SK-N-SH treated with all-trans-retinoic acid at 6 μM for 48 hours (cell line): ENCODE data around the gene ABTB1.

Experiments used
- ATAC-seq: fragments of 200-7000 bp; cut with Tn5 transposase; 3 replicates; pipeline ENCODE4 v1.9.1; 2020; ENCODE audit warnings: mild to moderate bottlenecking, moderate library complexity
- BACH2 ChIP-seq: fragments of 250-450 bp; sonication (Bioruptor Pico); IDR thresholded peaks from 2 replicates; pipeline ENCODE4 v1.9.0; 2021; ENCODE audit warnings: mild to moderate bottlenecking, borderline replicate concordance
- CSDC2 ChIP-seq: fragments of 250-450 bp; sonication (Bioruptor Pico); IDR thresholded peaks from 2 replicates; pipeline ENCODE4 v1.5.0; 2020; ENCODE audit warnings: mild to moderate bottlenecking, moderate library complexity
- ESRRG ChIP-seq: fragments of 250-450 bp; sonication (Bioruptor Pico); IDR thresholded peaks from 2 replicates; pipeline ENCODE4 v1.6.1; 2021; ENCODE audit warnings: mild to moderate bottlenecking
- GLIS3 ChIP-seq: fragments of 250-450 bp; sonication (Bioruptor Pico); IDR thresholded peaks from 2 replicates; pipeline ENCODE4 v1.5.0; 2020; ENCODE audit warnings: mild to moderate bottlenecking, moderate library complexity
- ISL1 ChIP-seq: fragments of 250-450 bp; sonication (Bioruptor Pico); IDR thresholded peaks from 2 replicates; pipeline ENCODE4 v2.1.2; 2022; ENCODE audit warnings: mild to moderate bottlenecking, moderate library complexity
- OSR1 ChIP-seq: fragments of 250-450 bp; sonication (Bioruptor Pico); IDR thresholded peaks from 2 replicates; pipeline ENCODE4 v1.8.0; 2022; ENCODE audit warnings: moderate library complexity, mild to moderate bottlenecking, inconsistent platforms
- PPARA ChIP-seq: fragments of 250-450 bp; sonication (Bioruptor Pico); IDR thresholded peaks from 2 replicates; pipeline ENCODE4 v1.5.0; 2020; ENCODE audit warnings: mild to moderate bottlenecking, borderline replicate concordance
- RARB ChIP-seq: fragments of 250-450 bp; sonication (Bioruptor Pico); IDR thresholded peaks from 2 replicates; pipeline ENCODE4 v1.8.0; 2021; ENCODE audit warnings: mild to moderate bottlenecking, moderate library complexity
- SNAI2 ChIP-seq: fragments of 250-450 bp; sonication (Bioruptor Pico); IDR thresholded peaks from 2 replicates; pipeline ENCODE4 v1.5.0; 2020; ENCODE audit warnings: mild to moderate bottlenecking, moderate library complexity
- TCF4 ChIP-seq: fragments of 250-450 bp; sonication (Bioruptor Pico); IDR thresholded peaks from 2 replicates; pipeline ENCODE4 v1.8.0; 2021; ENCODE audit warnings: mild to moderate bottlenecking, moderate library complexity, borderline replicate concordance
- TOX ChIP-seq: fragments of 250-450 bp; sonication (Bioruptor Pico); IDR thresholded peaks from 2 replicates; pipeline ENCODE4 v1.8.0; 2021; ENCODE audit warnings: mild to moderate bottlenecking, moderate library complexity, borderline replicate concordance
- ZC3H10 ChIP-seq: fragments of 250-450 bp; sonication (Bioruptor Pico); IDR thresholded peaks from 2 replicates; pipeline ENCODE4 v1.5.1; 2021; ENCODE audit warnings: mild to moderate bottlenecking, moderate library complexity
- ZFP3 ChIP-seq: fragments of 250-450 bp; sonication (Bioruptor Pico); IDR thresholded peaks from 2 replicates; pipeline ENCODE4 v1.5.0; 2020; ENCODE audit warnings: mild to moderate bottlenecking, moderate library complexity
- ZFP30 ChIP-seq: fragments of 450-650 bp; formaldehyde crosslinking; IDR thresholded peaks from 2 replicates; pipeline ENCODE4 v1.5.0; 2022; ENCODE audit warnings: mild to moderate bottlenecking, moderate library complexity
- ZNF565 ChIP-seq: fragments of 450-650 bp; formaldehyde crosslinking; conservative IDR thresholded peaks from 2 replicates; pipeline ENCODE4 v1.5.0; 2020; ENCODE audit warnings: low read depth, mild to moderate bottlenecking, moderate library complexity
- ZNF70 ChIP-seq: fragments of 450-650 bp; formaldehyde crosslinking; IDR thresholded peaks from 2 replicates; pipeline ENCODE4 v1.5.0; 2020; ENCODE audit warnings: mild to moderate bottlenecking, moderate library complexity
- ZNF8 ChIP-seq: fragments of 450-650 bp; formaldehyde crosslinking; IDR thresholded peaks from 2 replicates; pipeline ENCODE4 v1.5.0; 2020; ENCODE audit warnings: mild to moderate bottlenecking, moderate library complexity
- TF ChIP-seq, protein P1 (sequence below): fragments of 250-450 bp; sonication (Bioruptor Pico); IDR thresholded peaks from 2 replicates; pipeline ENCODE4 v1.5.1; 2021; ENCODE audit warnings: mild to moderate bottlenecking, moderate library complexity
- TF ChIP-seq, protein P2 (sequence below): fragments of 250-450 bp; sonication (Bioruptor Pico); IDR thresholded peaks from 2 replicates; pipeline ENCODE4 v1.8.0; 2021; ENCODE audit warnings: low read depth, mild to moderate bottlenecking, moderate library complexity, borderline replicate concordance
- TF ChIP-seq, protein P3 (sequence below): fragments of 250-450 bp; sonication (Bioruptor Pico); IDR thresholded peaks from 2 replicates; pipeline ENCODE4 v1.8.0; 2020; ENCODE audit warnings: mild to moderate bottlenecking, moderate library complexity, borderline replicate concordance
- TF ChIP-seq, protein P4 (sequence below): fragments of 250-450 bp; sonication (Bioruptor Pico); IDR thresholded peaks from 2 replicates; pipeline ENCODE4 v1.5.1; 2020; ENCODE audit warnings: low read depth, mild to moderate bottlenecking, moderate library complexity

The ABTB1 gene

DNA sequence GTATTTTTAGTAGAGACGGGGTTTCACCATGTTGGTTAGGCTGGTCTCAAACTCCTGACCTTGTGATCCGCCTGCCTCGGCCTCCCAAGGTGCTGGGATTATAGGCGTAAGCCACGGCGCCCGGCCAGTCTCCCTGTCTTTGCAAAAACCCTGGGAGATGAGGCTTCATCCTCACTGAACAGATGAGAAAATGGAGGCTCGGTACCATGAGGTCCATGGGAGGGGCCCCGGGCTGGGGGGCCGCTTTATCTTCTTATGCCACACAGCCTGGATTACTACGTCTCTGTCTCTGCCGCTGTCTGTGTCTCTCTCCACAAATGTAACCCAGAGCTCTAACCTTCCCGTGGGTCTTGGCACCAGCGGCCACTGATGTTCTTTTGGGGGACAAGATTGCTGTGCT, 39.1 kb downstream of the ABTB1 start:
- no peak for ATAC-seq
- no peak for TF ChIP-seq RARB (CRISPR knock-in tag)
- no peak for TF ChIP-seq ZNF8 (CRISPR knock-in tag)
- TF ChIP-seq ESRRG (CRISPR knock-in tag): no peak
- no peak for TF ChIP-seq BACH2 (CRISPR knock-in tag)
- no peak for TF ChIP-seq GLIS3 (CRISPR knock-in tag)
- TF ChIP-seq, protein P1, sequence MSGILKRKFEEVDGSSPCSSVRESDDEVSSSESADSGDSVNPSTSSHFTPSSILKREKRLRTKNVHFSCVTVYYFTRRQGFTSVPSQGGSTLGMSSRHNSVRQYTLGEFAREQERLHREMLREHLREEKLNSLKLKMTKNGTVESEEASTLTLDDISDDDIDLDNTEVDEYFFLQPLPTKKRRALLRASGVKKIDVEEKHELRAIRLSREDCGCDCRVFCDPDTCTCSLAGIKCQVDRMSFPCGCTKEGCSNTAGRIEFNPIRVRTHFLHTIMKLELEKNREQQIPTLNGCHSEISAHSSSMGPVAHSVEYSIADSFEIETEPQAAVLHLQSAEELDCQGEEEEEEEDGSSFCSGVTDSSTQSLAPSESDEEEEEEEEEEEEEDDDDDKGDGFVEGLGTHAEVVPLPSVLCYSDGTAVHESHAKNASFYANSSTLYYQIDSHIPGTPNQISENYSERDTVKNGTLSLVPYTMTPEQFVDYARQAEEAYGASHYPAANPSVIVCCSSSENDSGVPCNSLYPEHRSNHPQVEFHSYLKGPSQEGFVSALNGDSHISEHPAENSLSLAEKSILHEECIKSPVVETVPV: no peak
- no peak for TF ChIP-seq ZNF70 (CRISPR knock-in tag)
- no peak for TF ChIP-seq TOX (CRISPR knock-in tag)
- no peak for TF ChIP-seq ZNF565 (CRISPR knock-in tag)
- TF ChIP-seq ISL1 (CRISPR knock-in tag): no peak
- TF ChIP-seq, protein P2, sequence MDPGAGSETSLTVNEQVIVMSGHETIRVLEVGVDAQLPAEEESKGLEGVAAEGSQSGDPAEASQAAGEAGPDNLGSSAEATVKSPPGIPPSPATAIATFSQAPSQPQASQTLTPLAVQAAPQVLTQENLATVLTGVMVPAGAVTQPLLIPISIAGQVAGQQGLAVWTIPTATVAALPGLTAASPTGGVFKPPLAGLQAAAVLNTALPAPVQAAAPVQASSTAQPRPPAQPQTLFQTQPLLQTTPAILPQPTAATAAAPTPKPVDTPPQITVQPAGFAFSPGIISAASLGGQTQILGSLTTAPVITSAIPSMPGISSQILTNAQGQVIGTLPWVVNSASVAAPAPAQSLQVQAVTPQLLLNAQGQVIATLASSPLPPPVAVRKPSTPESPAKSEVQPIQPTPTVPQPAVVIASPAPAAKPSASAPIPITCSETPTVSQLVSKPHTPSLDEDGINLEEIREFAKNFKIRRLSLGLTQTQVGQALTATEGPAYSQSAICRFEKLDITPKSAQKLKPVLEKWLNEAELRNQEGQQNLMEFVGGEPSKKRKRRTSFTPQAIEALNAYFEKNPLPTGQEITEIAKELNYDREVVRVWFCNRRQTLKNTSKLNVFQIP (CRISPR knock-in tag): no peak
- TF ChIP-seq OSR1 (CRISPR knock-in tag): no peak
- no peak for TF ChIP-seq CSDC2
- TF ChIP-seq, protein P3, sequence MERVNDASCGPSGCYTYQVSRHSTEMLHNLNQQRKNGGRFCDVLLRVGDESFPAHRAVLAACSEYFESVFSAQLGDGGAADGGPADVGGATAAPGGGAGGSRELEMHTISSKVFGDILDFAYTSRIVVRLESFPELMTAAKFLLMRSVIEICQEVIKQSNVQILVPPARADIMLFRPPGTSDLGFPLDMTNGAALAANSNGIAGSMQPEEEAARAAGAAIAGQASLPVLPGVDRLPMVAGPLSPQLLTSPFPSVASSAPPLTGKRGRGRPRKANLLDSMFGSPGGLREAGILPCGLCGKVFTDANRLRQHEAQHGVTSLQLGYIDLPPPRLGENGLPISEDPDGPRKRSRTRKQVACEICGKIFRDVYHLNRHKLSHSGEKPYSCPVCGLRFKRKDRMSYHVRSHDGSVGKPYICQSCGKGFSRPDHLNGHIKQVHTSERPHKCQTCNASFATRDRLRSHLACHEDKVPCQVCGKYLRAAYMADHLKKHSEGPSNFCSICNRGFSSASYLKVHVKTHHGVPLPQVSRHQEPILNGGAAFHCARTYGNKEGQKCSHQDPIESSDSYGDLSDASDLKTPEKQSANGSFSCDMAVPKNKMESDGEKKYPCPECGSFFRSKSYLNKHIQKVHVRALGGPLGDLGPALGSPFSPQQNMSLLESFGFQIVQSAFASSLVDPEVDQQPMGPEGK (CRISPR knock-in tag): no peak
- no peak for TF ChIP-seq SNAI2 (CRISPR knock-in tag)
- TF ChIP-seq ZC3H10: no peak

DNA sequence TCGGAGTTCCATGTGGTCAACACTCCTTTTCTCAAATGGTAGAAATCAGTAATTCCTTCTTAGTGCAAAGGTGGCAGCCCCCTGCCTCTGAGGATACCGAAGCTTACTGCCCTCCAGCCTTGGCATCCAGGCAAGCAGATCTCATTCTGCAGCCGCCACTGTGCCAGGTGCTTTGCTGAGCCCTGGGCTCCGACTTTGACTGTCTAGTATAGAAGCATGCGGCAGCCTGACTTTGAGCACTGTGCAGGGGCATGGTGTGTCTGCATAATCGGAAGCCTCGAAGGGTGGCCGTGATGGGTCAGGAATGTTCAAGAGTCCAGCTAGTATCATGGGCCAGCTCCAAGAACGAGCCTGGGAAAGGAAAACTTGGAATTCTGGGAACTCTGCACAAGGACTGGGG, 39.7 kb downstream of the ABTB1 start:
- ATAC-seq: no peak
- TF ChIP-seq ISL1 (CRISPR knock-in tag): no peak
- no peak for TF ChIP-seq ZC3H10
- no peak for TF ChIP-seq TOX (CRISPR knock-in tag)
- TF ChIP-seq GLIS3 (CRISPR knock-in tag): no peak
- TF ChIP-seq ZFP3 (CRISPR knock-in tag): no peak
- no peak for TF ChIP-seq SNAI2 (CRISPR knock-in tag)
- TF ChIP-seq, protein P3 (CRISPR knock-in tag): no peak
- TF ChIP-seq, protein P4, sequence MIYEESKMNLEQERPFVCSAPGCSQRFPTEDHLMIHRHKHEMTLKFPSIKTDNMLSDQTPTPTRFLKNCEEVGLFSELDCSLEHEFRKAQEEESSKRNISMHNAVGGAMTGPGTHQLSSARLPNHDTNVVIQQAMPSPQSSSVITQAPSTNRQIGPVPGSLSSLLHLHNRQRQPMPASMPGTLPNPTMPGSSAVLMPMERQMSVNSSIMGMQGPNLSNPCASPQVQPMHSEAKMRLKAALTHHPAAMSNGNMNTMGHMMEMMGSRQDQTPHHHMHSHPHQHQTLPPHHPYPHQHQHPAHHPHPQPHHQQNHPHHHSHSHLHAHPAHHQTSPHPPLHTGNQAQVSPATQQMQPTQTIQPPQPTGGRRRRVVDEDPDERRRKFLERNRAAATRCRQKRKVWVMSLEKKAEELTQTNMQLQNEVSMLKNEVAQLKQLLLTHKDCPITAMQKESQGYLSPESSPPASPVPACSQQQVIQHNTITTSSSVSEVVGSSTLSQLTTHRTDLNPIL (CRISPR knock-in tag): no peak
- no peak for TF ChIP-seq PPARA (CRISPR knock-in tag)
- no peak for TF ChIP-seq CSDC2
- TF ChIP-seq BACH2 (CRISPR knock-in tag): no peak
- TF ChIP-seq RARB (CRISPR knock-in tag): no peak
- TF ChIP-seq, protein P1: no peak
- no peak for TF ChIP-seq ZFP30
- TF ChIP-seq ZNF70 (CRISPR knock-in tag): no peak
- no peak for TF ChIP-seq TCF4
- TF ChIP-seq, protein P2 (CRISPR knock-in tag): no peak
